Activated T-cell treated with anti-CD3 and anti-CD28 coated beads, Interleukin-2, amount 50 U/mL, for 72 hours (primary cell): ENCODE data around the gene FKBP14. TPM values are rescaled to one million over a fixed set of nuclear protein-coding genes. Genes with fewer than 3 reads are reported as not detected.

ENCODE experiments used
- ATAC-seq, 2 donors: fragments of 150-1000 bp; cut with Tn5 transposase; replicated peaks in 1 of 2; 2 replicates each; pipeline ENCODE4 v1.10.0; 2021; ENCODE audit warnings: moderate library complexity in 2 of 2, mild to moderate bottlenecking in 1 of 2
- DNase-seq, 2 donors: peaks; one replicate each; pipeline ENCODE4 v3.0.0; 2021 to 2022; ENCODE audit warnings: mixed read lengths in 1 of 2
- H3K27ac Mint-ChIP-seq: one replicate; pipeline ENCODE4 v1.8.0; 2022; ENCODE audit warnings: mild to moderate bottlenecking, moderate library complexity, mixed read lengths
- H3K27me3 Mint-ChIP-seq: one replicate; pipeline ENCODE4 v1.8.0; 2022; ENCODE audit warnings: low read depth, mixed read lengths
- H3K36me3 Mint-ChIP-seq, 2 donors: one replicate each; pipeline ENCODE4 v1.8.0; 2022; ENCODE audit warnings: mixed read lengths in 2 of 2, mild to moderate bottlenecking in 1 of 2; ENCODE audit not compliant: insufficient read depth in 2 of 2
- H3K4me1 Mint-ChIP-seq: one replicate; pipeline ENCODE4 v1.8.0; 2022; ENCODE audit warnings: low read depth, mixed read lengths
- H3K4me3 Mint-ChIP-seq, 2 donors: one replicate each; pipeline ENCODE4 v1.8.0; 2022; ENCODE audit warnings: mild to moderate bottlenecking in 2 of 2, mixed read lengths in 2 of 2, moderate library complexity in 2 of 2
- H3K9me3 Mint-ChIP-seq, 2 donors: one replicate each; pipeline ENCODE4 v1.8.0; 2022; ENCODE audit warnings: mixed read lengths in 2 of 2
- total RNA-seq, 2 donors: library from RNA; stranded (reverse); gene quantifications; one replicate each; pipeline ENCODE4 v1.2.3, GENCODE V29; 2022

FKBP14 gene
- total RNA-seq, 2 donors from 2014 or later: 13.3 to 13.6 TPM

DNA sequence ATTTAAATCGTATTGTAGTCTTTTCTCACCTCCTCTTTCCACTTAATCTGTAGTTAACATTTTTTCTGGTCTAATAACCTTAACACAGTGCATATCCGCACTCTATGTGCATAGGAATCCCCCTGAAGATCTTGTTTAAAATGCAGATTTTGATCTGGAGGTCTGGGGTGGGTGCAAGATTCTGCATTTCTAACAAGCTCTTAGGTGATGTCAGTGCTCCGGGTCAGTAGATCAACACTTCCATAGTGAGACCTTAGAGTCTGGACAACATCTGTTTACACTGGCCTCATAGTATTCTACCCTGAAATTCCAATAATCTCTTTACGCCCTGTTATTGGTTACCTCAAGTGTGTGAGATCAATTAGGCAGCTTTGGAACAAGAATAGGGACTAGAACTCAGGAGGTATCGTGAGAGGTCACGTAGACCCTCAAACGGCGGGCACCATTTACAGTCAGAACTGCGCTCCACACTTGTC, 1.3 kb upstream of the FKBP14 start:
- Mint-ChIP-seq H3K4me1 (peaks cover 41% of the 10 kb centered on the region), H3K9me3 (no peaks in the 10 kb centered on the region), H3K27ac (peak overlapping the region; percentile 91), H3K4me3 (no peak overlapping the region), H3K27me3 (no peaks in the 10 kb centered on the region), H3K36me3 (no peaks in the 10 kb centered on the region)
- peak in 1 of 2 donors; percentile 5 for DNase-seq
- no peak for ATAC-seq

DNA sequence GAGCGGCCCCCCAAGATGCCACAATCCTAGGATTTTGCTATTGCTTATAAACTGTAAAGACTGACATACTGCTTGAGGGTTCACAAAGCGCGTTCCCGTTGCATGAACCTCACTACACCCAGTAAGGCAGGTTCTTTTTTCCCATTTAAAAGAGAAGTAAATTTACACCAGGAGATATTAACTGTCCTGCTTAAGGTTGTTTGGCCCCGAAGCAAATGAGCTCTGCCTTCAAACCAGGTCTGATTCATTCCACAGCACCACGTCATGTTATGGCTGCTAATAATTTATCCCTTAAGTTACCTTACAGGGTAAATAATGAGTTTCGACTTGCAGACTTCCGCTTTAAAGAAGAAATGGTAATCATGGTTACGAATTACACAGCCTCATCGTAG, 559 bp upstream of the FKBP14 start:
- peaks cover 41% of the 10 kb centered on the region for H3K4me1 Mint-ChIP-seq
- H3K27ac Mint-ChIP-seq: peak overlapping the region; percentile 91
- no peaks in the 10 kb centered on the region for H3K27me3 Mint-ChIP-seq
- no peaks in the 10 kb centered on the region for H3K9me3 Mint-ChIP-seq
- H3K4me3 Mint-ChIP-seq: no peak overlapping the region
- H3K36me3 Mint-ChIP-seq: no peaks in the 10 kb centered on the region
- peak in 1 of 2 donors; percentile 35 for DNase-seq
- peak in 1 of 2 donors; percentile 32 for ATAC-seq

DNA sequence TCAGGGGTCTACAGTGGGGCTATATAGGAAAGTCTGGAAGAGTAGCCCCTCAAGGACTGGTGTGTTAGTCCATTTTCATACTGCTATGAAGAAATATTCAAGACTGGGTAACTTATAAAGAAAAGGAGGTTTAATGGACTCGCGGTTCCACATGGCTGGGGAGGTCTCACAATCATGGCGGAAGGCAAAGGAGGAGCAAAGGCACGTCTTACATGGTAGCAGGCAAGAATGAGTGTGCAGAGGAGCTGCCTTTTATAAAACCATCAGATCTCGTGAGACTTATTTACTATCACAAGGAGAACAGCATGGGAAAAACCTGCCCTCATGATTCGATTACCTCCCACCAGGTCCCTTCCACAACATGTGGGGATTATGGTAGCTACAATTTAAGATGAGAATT, 3.0 kb downstream of the FKBP14 start:
- H3K4me3 Mint-ChIP-seq: peak overlapping the region in 1 of 2 donors; percentile 27
- H3K9me3 Mint-ChIP-seq: no peaks in the 10 kb centered on the region
- H3K4me1 Mint-ChIP-seq: peaks cover 47% of the 10 kb centered on the region
- DNase-seq: no peak
- no peaks in the 10 kb centered on the region for H3K27me3 Mint-ChIP-seq
- no peaks in the 10 kb centered on the region for H3K36me3 Mint-ChIP-seq
- ATAC-seq: no peak
- no peak overlapping the region for H3K27ac Mint-ChIP-seq

DNA sequence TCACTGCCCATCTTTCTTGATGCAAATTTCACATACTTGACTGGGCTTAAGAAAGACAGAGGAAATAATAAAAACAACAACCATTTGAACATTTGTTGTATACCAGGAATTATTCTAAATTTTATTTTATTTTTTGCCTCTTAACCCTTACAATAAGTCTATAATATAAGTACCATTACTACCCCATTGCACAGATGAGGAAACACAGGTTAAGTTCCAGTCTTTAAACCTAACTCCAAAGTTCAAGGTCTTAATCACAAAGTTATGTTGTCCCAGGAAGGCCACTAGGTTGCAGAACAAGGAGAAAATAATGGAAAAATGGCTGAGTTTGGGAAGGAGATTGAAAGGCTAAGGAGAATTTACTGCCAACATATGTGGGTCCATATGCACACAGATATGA, 3.5 kb downstream of the FKBP14 start:
- Mint-ChIP-seq H3K27ac (no peak overlapping the region), H3K4me1 (peaks cover 47% of the 10 kb centered on the region), H3K4me3 (no peak overlapping the region), H3K9me3 (no peaks in the 10 kb centered on the region), H3K36me3 (peaks cover 0 to 1% of the 10 kb centered on the region in 2 donors), H3K27me3 (no peaks in the 10 kb centered on the region)
- ATAC-seq: no peak
- DNase-seq: no peak

DNA sequence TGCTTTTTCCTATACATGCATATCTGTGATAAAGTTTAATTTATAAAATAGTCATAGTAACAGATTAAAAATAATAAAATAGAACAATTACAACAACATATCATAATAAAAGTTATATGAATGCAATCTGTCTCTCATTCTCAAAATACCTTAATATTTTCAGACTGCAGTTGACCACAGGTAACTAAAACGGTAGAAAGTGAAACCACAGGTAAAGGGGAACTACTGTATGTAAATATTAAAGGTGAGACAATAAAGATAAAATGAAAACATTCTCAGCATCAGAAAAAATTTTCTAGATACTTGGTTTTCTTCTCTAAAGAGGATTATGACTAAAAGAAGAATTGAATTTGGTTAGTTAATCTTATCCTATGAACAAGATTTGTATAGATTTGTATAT, 6.0 kb downstream of the FKBP14 start:
- Mint-ChIP-seq H3K4me3 (no peak overlapping the region), H3K36me3 (peaks cover 0 to 6% of the 10 kb centered on the region in 2 donors), H3K9me3 (no peaks in the 10 kb centered on the region), H3K4me1 (peaks cover 33% of the 10 kb centered on the region), H3K27ac (no peak overlapping the region), H3K27me3 (no peaks in the 10 kb centered on the region)
- ATAC-seq (no peak), DNase-seq (no peak)

DNA sequence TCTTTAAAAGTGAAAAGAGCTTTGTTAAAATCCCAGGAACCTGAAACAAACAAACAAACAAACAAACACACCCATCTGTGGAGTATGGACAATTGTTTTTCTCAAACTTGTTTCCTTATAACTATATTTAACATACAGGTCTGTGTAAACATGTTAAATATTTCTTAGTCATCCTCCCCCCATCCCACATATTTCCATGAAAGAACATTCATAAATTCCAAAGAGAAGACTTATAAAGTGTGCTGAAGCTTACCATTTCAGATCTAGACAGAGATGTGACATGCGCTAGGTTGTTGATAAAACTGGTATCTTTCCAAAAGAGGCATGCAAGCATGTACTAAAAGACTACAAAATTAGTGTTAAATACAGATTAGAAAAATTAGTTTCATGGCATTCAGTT, 6.5 kb downstream of the FKBP14 start:
- Mint-ChIP-seq H3K4me3 (no peak overlapping the region), H3K4me1 (peaks cover 27% of the 10 kb centered on the region), H3K36me3 (peaks cover 0 to 6% of the 10 kb centered on the region in 2 donors), H3K27me3 (no peaks in the 10 kb centered on the region), H3K27ac (no peak overlapping the region), H3K9me3 (no peaks in the 10 kb centered on the region)
- no peak for DNase-seq
- no peak for ATAC-seq

DNA sequence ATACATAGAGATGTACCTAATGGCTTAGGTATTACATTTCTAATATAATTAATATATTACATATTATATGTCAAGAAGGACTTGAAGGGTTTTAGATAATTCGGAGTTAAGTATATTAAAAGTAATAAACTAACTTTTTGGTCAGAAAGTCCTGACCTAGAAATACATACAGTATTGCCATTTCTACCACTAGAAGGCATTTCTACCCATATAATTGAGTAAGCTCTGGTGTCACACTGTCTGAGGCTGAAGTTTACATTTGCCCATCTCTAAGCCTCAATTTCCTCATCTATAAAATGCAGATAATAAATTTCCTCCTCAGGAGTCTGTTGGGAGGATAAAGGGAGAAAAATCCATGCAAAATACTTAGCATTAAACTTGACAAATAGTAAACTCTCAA, 7.1 kb downstream of the FKBP14 start:
- no peak overlapping the region for H3K4me3 Mint-ChIP-seq
- H3K4me1 Mint-ChIP-seq: peaks cover 21% of the 10 kb centered on the region
- no peaks in the 10 kb centered on the region for H3K9me3 Mint-ChIP-seq

DNA sequence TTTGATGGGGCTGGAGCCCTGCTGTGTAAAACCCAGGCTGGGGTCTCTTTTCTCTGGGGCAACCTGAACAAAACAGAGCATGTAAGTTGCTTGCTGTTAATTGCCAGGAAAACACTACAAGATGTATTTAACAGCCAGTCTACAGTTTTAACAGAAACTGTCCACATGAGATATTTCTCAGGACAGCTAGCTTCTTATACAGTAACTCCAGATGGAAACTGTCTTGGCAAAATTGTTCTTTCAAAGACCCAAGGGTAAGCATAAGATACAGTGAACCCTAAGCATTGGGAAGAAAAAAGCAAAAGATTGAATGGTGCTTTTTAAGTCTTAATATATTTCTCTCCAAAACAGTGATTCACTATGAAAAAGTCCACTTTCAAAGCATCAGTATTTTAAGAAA, 8.1 kb downstream of the FKBP14 start:
- ATAC-seq: no peak
- Mint-ChIP-seq H3K4me1 (peaks cover 12% of the 10 kb centered on the region), H3K4me3 (no peak overlapping the region), H3K27ac (no peak overlapping the region), H3K9me3 (no peaks in the 10 kb centered on the region), H3K36me3 (peaks cover 0 to 6% of the 10 kb centered on the region in 2 donors), H3K27me3 (no peaks in the 10 kb centered on the region)
- DNase-seq: no peak

More for the DNA sequence above, 7.1 kb downstream of the FKBP14 start:
- Mint-ChIP-seq H3K36me3 (peaks cover 0 to 6% of the 10 kb centered on the region in 2 donors), H3K27ac (no peak overlapping the region), H3K27me3 (no peaks in the 10 kb centered on the region)
- ATAC-seq: no peak
- DNase-seq: no peak

DNA sequence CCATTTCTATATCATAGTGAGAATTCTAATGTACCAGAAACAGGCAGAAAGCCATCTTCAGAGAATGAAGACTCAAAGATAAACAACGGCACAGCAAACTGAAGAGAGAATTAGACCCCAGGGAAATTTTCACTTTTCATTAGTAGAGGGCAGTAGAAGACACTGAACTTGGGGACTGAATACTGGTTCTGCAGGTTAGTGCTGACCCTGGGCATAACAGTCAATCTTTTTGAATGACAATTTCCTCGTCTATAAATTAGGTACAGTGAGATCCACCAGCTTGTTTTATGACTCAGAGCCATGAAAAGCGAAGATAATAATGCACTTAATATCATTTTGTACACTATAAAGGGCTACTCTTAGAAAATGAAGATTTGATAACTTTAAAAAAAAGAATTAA, 13.7 kb downstream of the FKBP14 start:
- no peaks in the 10 kb centered on the region for H3K9me3 Mint-ChIP-seq
- no peak for DNase-seq
- H3K4me1 Mint-ChIP-seq: no peaks in the 10 kb centered on the region
- no peaks in the 10 kb centered on the region for H3K27me3 Mint-ChIP-seq
- no peak overlapping the region for H3K4me3 Mint-ChIP-seq
- no peak overlapping the region for H3K27ac Mint-ChIP-seq
- H3K36me3 Mint-ChIP-seq: peaks cover 0 to 4% of the 10 kb centered on the region in 2 donors
- no peak for ATAC-seq

DNA sequence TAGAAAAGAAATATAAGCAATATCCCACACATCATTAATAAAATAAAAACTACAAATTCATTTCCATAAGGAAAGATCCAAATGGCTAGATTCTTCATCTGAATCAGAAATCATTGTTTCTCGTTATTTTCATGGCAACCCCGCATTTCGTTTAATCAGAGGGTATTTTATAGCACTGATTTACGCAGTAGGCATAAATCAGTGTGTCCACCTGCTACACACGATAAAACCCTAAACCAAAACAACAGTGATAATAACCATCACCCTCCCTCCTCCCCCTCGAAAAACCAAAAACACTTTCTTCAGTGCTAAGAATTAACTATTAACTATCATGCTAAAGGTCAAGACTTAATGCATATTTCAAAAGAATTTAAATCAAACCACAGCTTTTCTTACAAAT, 16.5 kb downstream of the FKBP14 start:
- ATAC-seq (no peak), DNase-seq (no peak)
- no peak overlapping the region for H3K27ac Mint-ChIP-seq
- no peaks in the 10 kb centered on the region for H3K4me1 Mint-ChIP-seq
- no peaks in the 10 kb centered on the region for H3K36me3 Mint-ChIP-seq
- H3K27me3 Mint-ChIP-seq: no peaks in the 10 kb centered on the region
- H3K4me3 Mint-ChIP-seq: no peak overlapping the region
- no peaks in the 10 kb centered on the region for H3K9me3 Mint-ChIP-seq

DNA sequence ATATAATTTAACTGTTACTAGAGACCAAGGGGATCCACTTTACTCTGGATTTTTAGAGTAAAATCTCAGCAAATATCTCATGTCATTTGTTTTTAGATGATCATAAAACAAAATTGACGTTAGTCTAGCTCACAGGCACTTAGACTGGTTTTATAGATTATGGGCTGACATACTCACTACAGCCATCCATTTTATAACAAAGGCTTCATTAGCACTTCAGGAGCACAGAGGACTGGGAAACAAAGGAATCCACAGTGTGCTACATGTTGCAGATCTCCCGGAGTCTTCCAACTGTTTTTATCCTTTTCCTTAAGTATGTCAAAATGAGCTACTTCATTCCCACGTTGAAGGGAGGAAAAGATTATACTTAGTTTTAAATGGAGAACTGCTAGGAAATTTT, 21.0 kb downstream of the FKBP14 start:
- H3K36me3 Mint-ChIP-seq: no peaks in the 10 kb centered on the region
- H3K27ac Mint-ChIP-seq: no peak overlapping the region
- no peak for DNase-seq
- H3K9me3 Mint-ChIP-seq: no peaks in the 10 kb centered on the region
- H3K27me3 Mint-ChIP-seq: peaks cover 6% of the 10 kb centered on the region
- H3K4me3 Mint-ChIP-seq: no peak overlapping the region
- no peak for ATAC-seq
- H3K4me1 Mint-ChIP-seq: no peaks in the 10 kb centered on the region

DNA sequence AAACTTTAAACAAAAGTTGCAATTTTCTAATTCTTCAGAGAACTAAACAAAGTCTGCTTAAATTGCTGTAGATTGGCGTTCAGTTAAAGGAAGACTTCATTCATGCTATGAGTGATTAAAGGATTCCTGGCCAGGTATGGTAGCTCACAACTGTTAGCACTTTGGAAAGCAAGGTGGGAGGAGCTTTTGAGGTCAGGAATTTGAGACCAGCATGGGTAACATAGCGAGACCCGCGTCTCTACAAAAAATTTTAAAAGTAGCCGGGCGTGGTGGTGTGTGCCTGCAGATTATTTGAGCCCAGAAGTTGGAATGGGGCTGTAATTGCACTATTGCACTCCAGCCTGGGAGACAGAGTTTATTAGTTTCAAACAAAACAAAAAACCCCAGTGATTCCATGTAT, 23.4 kb downstream of the FKBP14 start:
- no peak for ATAC-seq
- Mint-ChIP-seq H3K9me3 (no peaks in the 10 kb centered on the region), H3K36me3 (no peaks in the 10 kb centered on the region), H3K4me1 (no peaks in the 10 kb centered on the region), H3K4me3 (no peak overlapping the region), H3K27me3 (peaks cover 19% of the 10 kb centered on the region), H3K27ac (no peak overlapping the region)
- no peak for DNase-seq

DNA sequence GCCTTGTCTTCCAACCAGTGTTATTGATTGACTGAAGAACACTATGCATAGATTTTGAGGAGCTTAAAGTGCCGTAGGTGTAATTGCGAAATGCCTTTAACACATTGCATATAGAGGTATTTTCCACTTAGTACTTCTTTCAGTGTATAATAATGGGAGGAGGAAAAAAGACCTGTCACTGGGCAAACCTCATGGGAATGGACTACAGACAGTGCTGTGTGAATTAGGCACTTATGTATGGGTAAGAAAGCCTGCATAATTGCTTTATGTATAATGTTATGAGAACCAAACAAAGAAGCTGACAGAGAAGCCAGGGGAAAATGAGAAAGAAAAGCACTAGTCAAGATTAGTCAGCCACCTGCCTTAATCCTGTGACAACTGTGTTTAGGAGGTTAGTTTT, 24.5 kb downstream of the FKBP14 start:
- no peaks in the 10 kb centered on the region for H3K4me1 Mint-ChIP-seq
- peaks cover 27% of the 10 kb centered on the region for H3K27me3 Mint-ChIP-seq
- H3K27ac Mint-ChIP-seq: no peak overlapping the region
- DNase-seq (no peak), ATAC-seq (no peak)
- no peaks in the 10 kb centered on the region for H3K9me3 Mint-ChIP-seq
- H3K4me3 Mint-ChIP-seq: no peak overlapping the region
- no peaks in the 10 kb centered on the region for H3K36me3 Mint-ChIP-seq

DNA sequence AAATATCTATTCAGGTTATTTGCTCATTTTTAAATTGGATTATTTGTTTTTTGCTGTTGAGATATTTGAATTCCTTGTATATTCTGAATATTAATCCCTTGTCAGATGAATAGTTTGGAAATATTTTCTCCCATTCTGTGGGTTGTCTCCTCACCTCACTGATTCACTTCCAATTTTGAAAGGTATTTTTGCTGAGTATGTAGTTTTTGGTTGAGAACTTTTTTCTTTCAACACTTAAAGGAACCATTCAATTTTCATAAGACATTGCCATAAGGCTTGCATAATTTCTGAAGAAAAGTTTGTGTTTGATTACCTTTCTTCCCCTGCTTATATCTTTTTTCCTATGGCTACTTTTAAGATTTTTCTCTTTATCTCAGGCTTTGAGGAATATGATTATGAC, 28.0 kb downstream of the FKBP14 start:
- H3K4me1 Mint-ChIP-seq: no peaks in the 10 kb centered on the region
- H3K27ac Mint-ChIP-seq: no peak overlapping the region
- H3K27me3 Mint-ChIP-seq: peaks cover 29% of the 10 kb centered on the region

More for the DNA sequence above, 28.0 kb downstream of the FKBP14 start:
- Mint-ChIP-seq H3K36me3 (peaks cover 0 to 3% of the 10 kb centered on the region in 2 donors), H3K9me3 (peaks cover 1 to 4% of the 10 kb centered on the region in 2 donors), H3K4me3 (no peak overlapping the region)
- DNase-seq: no peak
- no peak for ATAC-seq
